IMR-90 (cell line): Measurements from ENCODE around the gene HYAL1. TPM values are rescaled to one million over a fixed set of nuclear protein-coding genes. Genes with fewer than 3 reads are reported as not detected.

Experiments used
- ATAC-seq: fragments of 200-7000 bp; cut with Tn5 transposase; 2 replicates; pipeline ENCODE4 v1.9.1; 2020; ENCODE audit warnings: low read depth, mild to moderate bottlenecking, moderate library complexity
- BruUV-seq: library from RNA; stranded (reverse); fragments of 400-500 nt; replicated peaks from 2 replicates; lab custom pipeline; 2021; lab: Mats Ljungman, UMichigan
- CTCF ChIA-PET: fragments of 300-600 bp; formaldehyde crosslinking; extraction: SDS; loops from one replicate; lab custom pipeline; 2021; ENCODE audit warnings: antibody characterized with exemption; lab: Yijun Ruan, JAX
- POLR2A ChIA-PET: fragments of 300-600 bp; sonication (Branson Sonifier 250); formaldehyde crosslinking; loops from one replicate; lab custom pipeline; 2022; ENCODE audit warnings: antibody characterized with exemption; ENCODE audit not compliant: unreplicated experiment; lab: Charles Lee
- DNase-seq: peaks from one replicate; pipeline ENCODE4 v3.0.0; 2013
- H2AFZ ChIP-seq: replicated peaks from 2 replicates; pipeline ENCODE3; 2013; ENCODE audit warnings: low read length, mild to moderate bottlenecking; ENCODE audit not compliant: poor library complexity
- H2AK5ac ChIP-seq: 2 replicates; pipeline ENCODE4 v1.6.1; 2013; ENCODE audit warnings: low read depth, low read length, inconsistent platforms
- H2AK9ac ChIP-seq: replicated peaks from 2 replicates; pipeline ENCODE3; 2013; ENCODE audit warnings: mild to moderate bottlenecking, low read depth, low read length, moderate library complexity; ENCODE audit not compliant: poor library complexity
- H2BK120ac ChIP-seq: 2 replicates; pipeline ENCODE4 v1.6.1; 2013; ENCODE audit warnings: low read depth, low read length, inconsistent platforms
- H2BK15ac ChIP-seq: 3 replicates; pipeline ENCODE4 v1.6.1; 2013; ENCODE audit warnings: low read depth, low read length, inconsistent platforms
- H2BK20ac ChIP-seq: 2 replicates; pipeline ENCODE4 v1.6.1; 2013; ENCODE audit warnings: low read depth, mild to moderate bottlenecking, inconsistent platforms, low read length, moderate library complexity
- H2BK5ac ChIP-seq: 2 replicates; pipeline ENCODE4 v1.6.1; 2013; ENCODE audit warnings: mild to moderate bottlenecking, low read depth, low read length, inconsistent platforms; ENCODE audit not compliant: poor library complexity, severe bottlenecking
- H3K14ac ChIP-seq: replicated peaks from 2 replicates; pipeline ENCODE4 v1.6.1; 2013; ENCODE audit warnings: low read depth, low read length, inconsistent platforms
- H3K18ac ChIP-seq: 2 replicates; pipeline ENCODE4 v1.6.1; 2013; ENCODE audit warnings: low read depth, low read length, control low read depth
- H3K23ac ChIP-seq: 2 replicates; pipeline ENCODE4 v1.6.1; 2013; ENCODE audit warnings: low read depth, low read length, inconsistent platforms
- H3K27ac ChIP-seq: 2 replicates; pipeline ENCODE4 v1.5.1; 2013; ENCODE audit warnings: mild to moderate bottlenecking, control low read depth, low read length; ENCODE audit not compliant: insufficient read depth
- H3K27me3 ChIP-seq: 2 replicates; pipeline ENCODE4 v1.6.1; 2013; ENCODE audit warnings: low read length; ENCODE audit not compliant: control insufficient read depth, insufficient read depth
- H3K36me3 ChIP-seq: 2 replicates; pipeline ENCODE4 v1.6.1; 2013; ENCODE audit warnings: low read length, mixed read lengths; ENCODE audit not compliant: control insufficient read depth, insufficient read depth
- H3K4ac ChIP-seq: 2 replicates; pipeline ENCODE4 v1.6.1; 2013; ENCODE audit warnings: low read depth, low read length, inconsistent platforms
- H3K4me1 ChIP-seq: 2 replicates; pipeline ENCODE4 v1.6.1; 2013; ENCODE audit warnings: low read length, mixed read lengths; ENCODE audit not compliant: control insufficient read depth, insufficient read depth
- H3K4me2 ChIP-seq: 2 replicates; pipeline ENCODE4 v1.6.1; 2013; ENCODE audit warnings: low read depth, mild to moderate bottlenecking, control low read depth, low read length, moderate library complexity
- H3K4me3 ChIP-seq: 2 replicates; pipeline ENCODE4 v1.5.1; 2013; ENCODE audit warnings: low read depth, mild to moderate bottlenecking, control low read depth, low read length, moderate library complexity; ENCODE audit not compliant: insufficient read depth
- H3K56ac ChIP-seq: 2 replicates; pipeline ENCODE4 v1.6.1; 2013; ENCODE audit warnings: low read length, inconsistent platforms; ENCODE audit not compliant: insufficient read depth; ENCODE audit errors: extremely low read depth
- H3K79me1 ChIP-seq, 2 experiments: 2 replicates each; pipeline ENCODE4 v1.6.1; 2013; ENCODE audit warnings: low read length in 2 of 2, inconsistent platforms in 1 of 2, low read depth in 1 of 2
- H3K9ac ChIP-seq: 2 replicates; pipeline ENCODE4 v1.6.1; 2013; ENCODE audit warnings: low read depth, low read length, control low read depth
- H3K9me1 ChIP-seq: 2 replicates; pipeline ENCODE4 v1.6.1; 2013; ENCODE audit warnings: low read length, inconsistent platforms; ENCODE audit not compliant: insufficient read depth
- H3K9me3 ChIP-seq: 2 replicates; pipeline ENCODE4 v1.6.1; 2013; ENCODE audit warnings: low read length; ENCODE audit not compliant: control insufficient read depth, insufficient read depth
- H4K20me1 ChIP-seq: 2 replicates; pipeline ENCODE4 v1.6.1; 2013; ENCODE audit warnings: low read length, inconsistent platforms; ENCODE audit not compliant: insufficient read depth
- H4K5ac ChIP-seq: 2 replicates; pipeline ENCODE4 v1.6.1; 2013; ENCODE audit warnings: mild to moderate bottlenecking, low read depth, low read length, control low read depth
- H4K8ac ChIP-seq, 2 experiments: 2 replicates each; pipeline ENCODE4 v1.6.1; 2013; ENCODE audit warnings: low read depth in 2 of 2, low read length in 2 of 2, control low read depth in 1 of 2, inconsistent platforms in 1 of 2
- H4K91ac ChIP-seq: 2 replicates; pipeline ENCODE4 v1.6.1; 2013; ENCODE audit warnings: low read depth, low read length, inconsistent platforms; ENCODE audit not compliant: insufficient read depth
- BHLHE40 ChIP-seq: fragments of 150-350 bp; IDR thresholded peaks from 2 replicates; pipeline ENCODE4 v1.6.1; 2016; ENCODE audit warnings: mild to moderate bottlenecking, low read depth, low read length
- CEBPB ChIP-seq: IDR thresholded peaks from 2 replicates; pipeline ENCODE4 v1.6.1; 2012; ENCODE audit warnings: low read depth, low read length, improper control_type of control experiment
- CHD1 ChIP-seq: IDR thresholded peaks from 2 replicates; pipeline ENCODE4 v1.6.1; 2012; ENCODE audit warnings: low read depth, low read length, improper control_type of control experiment
- ELK1 ChIP-seq: fragments of 150-350 bp; IDR thresholded peaks from 2 replicates; pipeline ENCODE4 v1.6.1; 2016; ENCODE audit warnings: low read depth, mild to moderate bottlenecking, low read length, moderate library complexity, borderline replicate concordance
- FOS ChIP-seq: fragments of 150-350 bp; IDR thresholded peaks from 2 replicates; pipeline ENCODE4 v1.6.1; 2016; ENCODE audit warnings: low read depth, low read length
- MAFK ChIP-seq: IDR thresholded peaks from 2 replicates; pipeline ENCODE4 v1.6.1; 2012; ENCODE audit warnings: low read depth, low read length, improper control_type of control experiment
- MAZ ChIP-seq: IDR thresholded peaks from 2 replicates; pipeline ENCODE4 v1.6.1; 2012; ENCODE audit warnings: low read depth, mild to moderate bottlenecking, low read length, improper control_type of control experiment, moderate library complexity, borderline replicate concordance
- MXI1 ChIP-seq: IDR thresholded peaks from 2 replicates; pipeline ENCODE4 v1.6.1; 2012; ENCODE audit warnings: low read depth, mild to moderate bottlenecking, low read length, moderate library complexity, borderline replicate concordance
- NFE2L2 ChIP-seq: fragments of 150-350 bp; IDR thresholded peaks from 2 replicates; pipeline ENCODE4 v1.6.1; 2016; ENCODE audit warnings: low read depth, mild to moderate bottlenecking, low read length
- POLR2A ChIP-seq: IDR thresholded peaks from 2 replicates; pipeline ENCODE4 v1.6.1; 2012; ENCODE audit warnings: mild to moderate bottlenecking, low read depth, low read length
- RAD21 ChIP-seq: IDR thresholded peaks from 2 replicates; pipeline ENCODE4 v1.6.1; 2012; ENCODE audit warnings: low read length, improper control_type of control experiment
- RCOR1 ChIP-seq: IDR thresholded peaks from 2 replicates; pipeline ENCODE4 v1.6.1; 2012; ENCODE audit warnings: mild to moderate bottlenecking, low read length, improper control_type of control experiment; ENCODE audit not compliant: insufficient replicate concordance
- RFX5 ChIP-seq: IDR thresholded peaks from 2 replicates; pipeline ENCODE4 v1.8.0; 2012; ENCODE audit warnings: low read depth, mild to moderate bottlenecking, low read length, moderate library complexity
- SMC3 ChIP-seq: fragments of 150-350 bp; IDR thresholded peaks from 2 replicates; pipeline ENCODE4 v1.6.1; 2016; ENCODE audit warnings: low read depth, mild to moderate bottlenecking, antibody characterized with exemption, low read length, moderate library complexity
- WGBS, 2 experiments: methylation state at CpG; one replicate each; pipeline versions ENCODE4 v1.1.5 to v1.1.7; 2013; ENCODE audit warnings: missing lambda C conversion rate in 2 of 2; ENCODE audit not compliant: insufficient read length in 1 of 2; ENCODE audit errors: extremely low coverage in 2 of 2; 5-methylcytosine and 5-hydroxymethylcytosine counted together
- dilution Hi-C: fragments of 300-500 bp; cut with HindIII; formaldehyde crosslinking; loops from one replicate; pipeline ENCODE4 v1.14.3; 2018; ENCODE audit warnings: low sequenced_read_pairs; ENCODE audit not compliant: unreplicated experiment
- in situ Hi-C: fragments of 300-500 bp; cut with MboI; formaldehyde crosslinking; loops from 3 replicates; pipeline ENCODE4 v1.14.3; 2019; ENCODE audit warnings: low sequenced_read_pairs, inconsistent platforms, mixed read lengths
- intact Hi-C: fragments of 100-400 bp; cut with micrococcal nuclease; formaldehyde crosslinking; loops from 2 replicates; pipeline ENCODE4 v1.10.0; 2022
- polyA plus RNA-seq, 3 experiments: library from polyadenylated mRNA; depleted of rRNA; stranded (reverse); fragments of >200 nt; gene quantifications; 2 replicates each; pipeline ENCODE4 v1.2.3, GENCODE V29; 2012; ENCODE audit warnings: low replicate concordance in 1 of 3
- total RNA-seq: library from RNA; depleted of rRNA; stranded (reverse); fragments of >200 nt; gene quantifications from 2 replicates; pipeline ENCODE4 v1.2.3, GENCODE V29; 2012
- TF ChIP-seq, protein P1 (sequence below): fragments of 150-350 bp; IDR thresholded peaks from 2 replicates; pipeline ENCODE4 v1.6.1; 2017; ENCODE audit warnings: mild to moderate bottlenecking, antibody characterized with exemption, low read length, low read depth
- TF ChIP-seq, protein P2 (sequence below): conservative IDR thresholded peaks from 2 replicates; pipeline ENCODE4 v1.5.1; 2012; ENCODE audit warnings: mild to moderate bottlenecking, low read depth, low read length, improper control_type of control experiment

HYAL1 gene
- total and polyA plus RNA-seq, 2 of the 4 experiments (the other 2 are of a cell fraction), result 0.32 to 0.36 TPM

- H3K27ac ChIP-seq, result no peak overlapping the region; the same call in 1 of the 2 replicates
These were observed 47.9 kb upstream of the HYAL1 start for GRCh38 chr3:50351323-50351697.

More at GRCh38 chr3:50351323-50351697, 47.9 kb upstream of the HYAL1 start:
- H4K5ac ChIP-seq, result peak overlapping the region; percentile 17; the same call in 1 of the 2 replicates
- peaks cover 23 to 54% of the 10 kb centered on the region in 2 experiments for H3K79me1 ChIP-seq
- no peak overlapping the region for H2BK15ac ChIP-seq
- ChIA-PET CTCF (no interaction called here), POLR2A (no interaction called here)
- no peak overlapping the region for H3K56ac ChIP-seq
- H2BK20ac ChIP-seq, result no peak overlapping the region
- peak overlapping the region; percentile 72 for H2AK5ac ChIP-seq
- intact Hi-C loops (no loop called here), dilution Hi-C loops (no loop called here), in situ Hi-C loops (no loop called here)
- peaks cover 17% of the 10 kb centered on the region for H3K4me1 ChIP-seq
- TF ChIP-seq ELK1 (no peak), MAFK (no peak), SMC3 (no peak), BHLHE40 (no peak), CHD1 (no peak), RAD21 (no peak), MXI1 (no peak), POLR2A (no peak), RCOR1 (no peak), CEBPB (no peak), FOS (no peak), NFE2L2 (no peak), MAZ (no peak), RFX5 (no peak)
- TF ChIP-seq, protein P1, sequence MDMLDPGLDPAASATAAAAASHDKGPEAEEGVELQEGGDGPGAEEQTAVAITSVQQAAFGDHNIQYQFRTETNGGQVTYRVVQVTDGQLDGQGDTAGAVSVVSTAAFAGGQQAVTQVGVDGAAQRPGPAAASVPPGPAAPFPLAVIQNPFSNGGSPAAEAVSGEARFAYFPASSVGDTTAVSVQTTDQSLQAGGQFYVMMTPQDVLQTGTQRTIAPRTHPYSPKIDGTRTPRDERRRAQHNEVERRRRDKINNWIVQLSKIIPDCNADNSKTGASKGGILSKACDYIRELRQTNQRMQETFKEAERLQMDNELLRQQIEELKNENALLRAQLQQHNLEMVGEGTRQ, result no peak
- TF ChIP-seq, protein P2, sequence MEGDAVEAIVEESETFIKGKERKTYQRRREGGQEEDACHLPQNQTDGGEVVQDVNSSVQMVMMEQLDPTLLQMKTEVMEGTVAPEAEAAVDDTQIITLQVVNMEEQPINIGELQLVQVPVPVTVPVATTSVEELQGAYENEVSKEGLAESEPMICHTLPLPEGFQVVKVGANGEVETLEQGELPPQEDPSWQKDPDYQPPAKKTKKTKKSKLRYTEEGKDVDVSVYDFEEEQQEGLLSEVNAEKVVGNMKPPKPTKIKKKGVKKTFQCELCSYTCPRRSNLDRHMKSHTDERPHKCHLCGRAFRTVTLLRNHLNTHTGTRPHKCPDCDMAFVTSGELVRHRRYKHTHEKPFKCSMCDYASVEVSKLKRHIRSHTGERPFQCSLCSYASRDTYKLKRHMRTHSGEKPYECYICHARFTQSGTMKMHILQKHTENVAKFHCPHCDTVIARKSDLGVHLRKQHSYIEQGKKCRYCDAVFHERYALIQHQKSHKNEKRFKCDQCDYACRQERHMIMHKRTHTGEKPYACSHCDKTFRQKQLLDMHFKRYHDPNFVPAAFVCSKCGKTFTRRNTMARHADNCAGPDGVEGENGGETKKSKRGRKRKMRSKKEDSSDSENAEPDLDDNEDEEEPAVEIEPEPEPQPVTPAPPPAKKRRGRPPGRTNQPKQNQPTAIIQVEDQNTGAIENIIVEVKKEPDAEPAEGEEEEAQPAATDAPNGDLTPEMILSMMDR, result no peak
- H3K27me3 ChIP-seq, result no peaks in the 10 kb centered on the region
- no TSS peak for BruUV-seq
- H3K4ac ChIP-seq, result peak overlapping the region; percentile 46
- H3K4me3 ChIP-seq, result peak overlapping the region; percentile 73
- peak overlapping the region; percentile 46 for H2AK9ac ChIP-seq
- no peak overlapping the region for H2BK5ac ChIP-seq
- H3K9me1 ChIP-seq, result peaks cover 10% of the 10 kb centered on the region; the same call in 1 of the 2 replicates
- peak overlapping the region; percentile 93 for H2AFZ ChIP-seq
- no peak overlapping the region for H3K23ac ChIP-seq
- ATAC-seq, result no peak
- peak overlapping the region; percentile 72 to 76 for H4K8ac ChIP-seq
- no peak overlapping the region for H3K18ac ChIP-seq
- peak overlapping the region; percentile 32; the same call in 1 of the 2 replicates for H3K9ac ChIP-seq
- H3K4me2 ChIP-seq, result peak overlapping the region; percentile 91
- H2BK120ac ChIP-seq, result no peak overlapping the region
- no peaks in the 10 kb centered on the region for H3K9me3 ChIP-seq
- peak overlapping the region; percentile 19; the same call in 1 of the 2 replicates for H4K91ac ChIP-seq
- 59% methylated on average over 8 of the region's 11 CpGs; no CpG with 5 or more reads in 1 of the 2 experiments for WGBS, 2 experiments
- peaks cover 37% of the 10 kb centered on the region for H3K36me3 ChIP-seq
- peak overlapping the region; percentile 43; the same call in 1 of the 2 replicates for H3K14ac ChIP-seq
- H4K20me1 ChIP-seq, result peaks cover 29% of the 10 kb centered on the region
- DNase-seq, result no peak
